Measurements from ENCODE around the gene GMNN.
A peak's percentile ranks its signal among the peaks of the same experiment; 100 is the strongest.
"Not testable (repeated sequence)": the region's sequence is repeated elsewhere in the genome, so short reads cannot be mapped to it uniquely, and the experiment has no call there.

GMNN gene

GRCh38 chr6:24761193-24761835 lies 13.4 kb upstream of the GMNN start:
- DNase-seq (ENCODE audit: low read depth in 4 of 4, low spot score in 1 of 4): no peak

GRCh38 chr6:24761851-24762250 lies 12.9 kb upstream of the GMNN start:
- DNase-seq (ENCODE audit: low read depth in 4 of 4, low spot score in 1 of 4): no peak

- DNase-seq (ENCODE audit: low read depth in 4 of 4, low spot score in 1 of 4): no peak
These were observed 11.2 kb upstream of the GMNN start for GRCh38 chr6:24763578-24763977.

DNA sequence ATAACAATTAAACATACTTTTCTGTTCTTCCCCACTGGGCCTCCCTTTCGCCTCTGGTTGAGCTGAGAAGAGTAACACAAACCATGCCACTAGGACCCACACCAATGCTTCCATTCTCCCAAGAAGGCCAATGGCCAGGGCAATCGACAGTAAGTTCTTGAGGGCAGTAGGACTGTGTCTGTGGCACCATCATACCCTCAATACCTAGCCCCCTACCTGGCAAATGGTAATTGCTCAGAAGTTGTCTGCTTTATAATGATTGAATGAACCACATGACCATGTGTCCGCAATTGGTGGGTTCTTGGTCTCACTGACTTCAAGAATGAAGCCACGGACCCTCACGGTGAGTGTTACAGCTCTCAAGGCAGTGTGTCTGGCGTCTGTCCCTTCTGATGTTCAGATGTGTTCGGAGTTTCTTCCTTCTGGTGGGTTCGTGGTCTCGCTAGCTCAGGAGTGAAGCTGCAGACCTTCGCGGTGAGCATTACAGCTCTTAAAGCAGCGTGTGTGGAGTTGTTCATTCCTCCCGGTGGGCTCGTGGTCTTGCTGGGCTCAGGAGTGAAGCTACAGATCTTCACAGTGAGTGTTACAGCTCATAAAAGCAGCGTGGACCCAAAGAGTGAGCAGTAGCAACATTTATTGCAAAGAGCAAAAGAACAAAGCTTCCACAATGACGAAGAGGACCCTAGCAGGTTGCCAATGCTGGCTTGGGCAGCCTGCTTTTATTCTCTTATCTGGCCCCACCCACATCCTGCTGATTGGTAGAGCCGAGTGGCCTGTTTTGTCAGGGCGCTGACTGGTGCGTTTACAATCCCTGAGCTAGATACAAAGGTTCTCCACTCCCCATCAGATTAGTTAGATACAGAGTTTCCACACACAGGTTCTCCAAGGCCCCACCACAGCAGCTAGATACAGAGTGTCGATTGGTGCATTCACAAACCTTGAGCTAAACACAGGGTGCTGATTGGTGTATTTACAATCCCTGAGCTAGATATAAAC lies 9.6 kb upstream of the GMNN start:
- DNase-seq (ENCODE audit: low read depth in 4 of 4, low spot score in 1 of 4): not testable (repeated sequence)

- DNase-seq (ENCODE audit: low read depth in 4 of 4, low spot score in 1 of 4): not testable (repeated sequence)
These were observed 8.8 kb upstream of the GMNN start for GRCh38 chr6:24765968-24766367.

DNA sequence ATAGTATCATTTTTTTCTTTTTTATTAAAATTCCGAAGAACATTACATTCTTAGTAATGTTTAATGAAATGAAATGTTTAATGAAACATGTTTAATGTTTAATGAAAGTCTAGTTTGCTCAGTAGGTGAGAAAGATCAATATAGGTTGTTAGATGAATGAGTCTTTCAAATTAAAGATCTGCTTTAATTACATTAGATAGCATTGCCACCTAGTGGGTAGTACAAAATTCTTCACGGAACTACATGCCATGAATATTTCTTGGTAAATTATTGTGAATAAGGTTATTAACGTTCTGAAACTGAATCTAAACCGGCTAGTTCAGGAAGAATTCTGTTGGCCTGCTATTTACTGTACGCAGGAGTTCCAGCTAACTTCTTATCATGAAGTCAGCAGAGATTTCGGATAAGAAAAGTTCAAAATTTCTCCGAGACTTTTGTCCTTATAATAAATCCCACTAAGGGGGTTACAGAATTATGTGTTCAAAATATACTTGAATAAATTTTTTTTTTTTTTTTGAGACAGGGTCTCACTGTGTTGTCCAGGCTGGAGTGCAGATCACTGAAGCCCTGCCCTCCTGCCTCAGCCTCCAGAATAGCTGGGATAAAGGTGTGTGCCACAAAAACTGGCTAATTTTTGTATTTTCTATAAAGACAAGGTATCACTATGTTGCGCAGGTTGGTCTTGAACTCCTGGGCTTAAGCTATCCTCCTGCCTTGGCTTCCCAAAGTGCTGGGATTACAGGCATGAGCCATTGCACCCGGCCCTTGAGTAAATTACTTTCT lies 7.9 kb upstream of the GMNN start:
- DNase-seq (ENCODE audit: low read depth in 4 of 4, low spot score in 1 of 4): no peak

- no peak for DNase-seq (ENCODE audit: low read depth in 4 of 4, low spot score in 1 of 4)
These were observed 6.4 kb upstream of the GMNN start for GRCh38 chr6:24768361-24768760.

DNA sequence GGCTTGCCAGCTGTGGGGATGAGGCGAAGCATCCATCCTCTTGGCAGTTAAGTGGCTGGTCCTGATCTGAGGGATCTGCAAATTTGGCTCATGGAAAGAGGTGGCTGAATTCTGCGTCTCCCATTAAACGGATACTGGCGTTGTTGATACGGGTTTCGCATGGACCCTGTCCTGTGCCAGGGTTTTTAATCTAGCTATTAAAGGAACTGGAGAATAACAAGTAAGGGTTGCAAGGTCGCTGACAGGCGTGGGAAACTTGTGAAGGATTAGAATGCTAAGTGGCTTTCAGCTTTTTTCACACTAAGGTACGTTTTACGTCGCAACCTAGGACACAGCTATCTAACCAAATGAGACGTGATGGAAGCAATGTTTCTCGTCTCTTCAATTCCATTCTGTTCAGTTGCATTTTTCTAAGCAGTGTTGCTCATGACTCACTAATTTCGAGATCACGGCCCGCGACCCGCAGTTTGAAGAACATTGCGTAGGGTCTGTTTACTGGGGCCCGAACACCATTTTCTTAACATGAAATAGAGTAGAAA lies 852 bp downstream of the GMNN start:
- peak in 1 of 4 experiments; percentile 17 for DNase-seq (ENCODE audit: low read depth in 4 of 4, low spot score in 1 of 4)

DNA sequence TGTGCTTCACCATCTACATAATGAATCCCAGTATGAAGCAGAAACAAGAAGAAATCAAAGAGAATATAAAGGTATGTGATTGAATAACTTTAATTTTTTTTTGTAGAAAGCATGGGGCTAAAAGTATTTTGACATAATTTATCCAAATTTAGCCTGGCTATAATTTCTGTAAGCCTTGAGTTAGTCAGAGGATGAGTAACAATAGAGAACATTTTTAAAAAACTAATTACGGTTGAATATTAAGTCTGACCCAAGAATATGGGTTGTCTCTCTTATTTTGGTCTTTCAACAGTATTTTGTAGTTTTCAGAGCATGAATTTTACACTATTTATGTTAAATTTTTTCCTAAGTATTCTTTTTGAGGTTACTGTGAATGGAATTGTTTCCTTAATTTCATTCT lies 2.5 kb downstream of the GMNN start:
- DNase-seq (ENCODE audit: low read depth in 4 of 4, low spot score in 1 of 4): no peak

DNA sequence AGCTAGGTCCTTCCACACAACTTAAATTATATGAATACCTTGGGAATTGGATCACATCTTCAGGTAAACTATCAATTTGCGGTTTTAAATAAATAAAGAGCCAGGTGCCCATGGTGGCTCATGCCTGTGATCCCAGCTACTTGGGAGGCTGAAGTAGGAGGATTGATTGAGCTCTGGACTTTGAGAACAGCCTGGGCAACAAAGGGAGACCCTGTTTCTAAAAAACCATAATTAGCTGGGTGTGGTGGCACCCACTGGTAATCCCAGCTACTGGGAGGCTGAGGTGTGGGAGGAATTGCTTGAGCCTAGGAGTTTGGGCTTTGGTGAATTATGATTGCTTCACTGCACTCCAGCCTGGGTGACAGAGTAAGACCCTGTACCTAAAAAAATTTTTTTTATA lies 3.4 kb downstream of the GMNN start:
- no peak for DNase-seq (ENCODE audit: low read depth in 4 of 4, low spot score in 1 of 4)

DNA sequence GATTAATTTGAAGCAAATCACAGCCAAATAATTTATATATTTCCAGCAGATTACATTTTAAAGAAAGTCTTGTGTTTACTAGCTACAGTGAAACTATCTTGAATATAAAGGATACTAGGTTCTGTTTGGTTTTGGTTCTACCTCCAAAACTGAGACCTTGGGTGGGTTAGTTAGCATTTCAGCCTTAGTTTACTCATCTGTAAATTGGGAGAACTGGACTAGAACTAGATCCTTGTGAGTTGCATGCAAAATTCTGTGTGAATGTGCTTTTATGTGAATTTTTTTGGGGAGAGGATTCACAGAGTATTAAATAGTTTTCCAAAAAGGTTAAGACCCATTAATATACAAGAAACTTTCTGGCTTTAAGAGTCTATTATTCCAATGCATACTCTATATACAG lies 4.1 kb downstream of the GMNN start:
- no peak for DNase-seq (ENCODE audit: low read depth in 4 of 4, low spot score in 1 of 4)

DNA sequence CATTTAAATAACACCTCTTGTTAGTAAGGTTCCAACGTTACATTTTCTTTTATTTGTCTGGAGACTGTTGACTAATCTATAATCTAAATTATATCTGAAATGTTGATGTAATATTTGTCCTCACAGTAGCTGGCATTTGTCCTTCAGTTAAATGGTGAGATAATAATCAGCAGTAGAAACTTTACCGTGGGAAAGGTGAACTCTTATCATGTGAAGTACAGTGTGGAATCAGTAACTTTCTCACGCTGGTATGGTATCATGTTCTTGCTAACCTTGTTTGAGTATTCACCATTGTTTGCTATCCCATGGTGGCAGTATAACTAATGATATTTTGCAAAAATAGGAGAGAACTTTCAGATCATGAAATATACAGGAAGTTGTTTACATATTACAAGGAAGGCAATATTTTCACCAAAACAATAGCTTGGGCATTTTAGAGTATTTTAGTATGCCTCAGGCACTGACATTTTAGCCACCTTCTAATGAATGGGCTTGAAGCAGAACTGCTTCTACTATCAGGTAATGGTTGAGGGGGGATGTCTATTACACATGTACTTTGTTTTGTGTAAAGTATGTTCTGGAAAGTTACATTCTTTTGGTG lies 4.8 kb downstream of the GMNN start:
- DNase-seq (ENCODE audit: low read depth in 4 of 4, low spot score in 1 of 4): no peak

DNA sequence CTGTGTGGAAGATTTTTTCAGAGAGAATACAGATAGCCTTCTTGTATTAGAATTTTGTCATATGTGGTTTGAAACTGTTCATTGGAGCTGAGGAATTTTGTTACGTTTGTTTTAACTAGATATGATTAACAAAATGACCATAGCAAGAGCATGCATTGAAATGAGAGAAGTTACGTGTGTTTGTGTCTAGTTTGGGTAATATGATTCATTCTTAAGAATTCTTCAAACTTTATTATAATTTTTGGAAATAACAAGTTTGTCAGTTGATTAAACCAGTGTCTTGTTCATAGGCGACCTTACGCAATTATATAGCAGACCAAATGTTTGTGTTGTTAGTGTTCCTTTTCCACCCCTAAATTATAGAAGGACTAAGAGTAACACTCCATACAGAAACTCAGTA lies 5.5 kb downstream of the GMNN start:
- no peak for DNase-seq (ENCODE audit: low read depth in 4 of 4, low spot score in 1 of 4)

DNA sequence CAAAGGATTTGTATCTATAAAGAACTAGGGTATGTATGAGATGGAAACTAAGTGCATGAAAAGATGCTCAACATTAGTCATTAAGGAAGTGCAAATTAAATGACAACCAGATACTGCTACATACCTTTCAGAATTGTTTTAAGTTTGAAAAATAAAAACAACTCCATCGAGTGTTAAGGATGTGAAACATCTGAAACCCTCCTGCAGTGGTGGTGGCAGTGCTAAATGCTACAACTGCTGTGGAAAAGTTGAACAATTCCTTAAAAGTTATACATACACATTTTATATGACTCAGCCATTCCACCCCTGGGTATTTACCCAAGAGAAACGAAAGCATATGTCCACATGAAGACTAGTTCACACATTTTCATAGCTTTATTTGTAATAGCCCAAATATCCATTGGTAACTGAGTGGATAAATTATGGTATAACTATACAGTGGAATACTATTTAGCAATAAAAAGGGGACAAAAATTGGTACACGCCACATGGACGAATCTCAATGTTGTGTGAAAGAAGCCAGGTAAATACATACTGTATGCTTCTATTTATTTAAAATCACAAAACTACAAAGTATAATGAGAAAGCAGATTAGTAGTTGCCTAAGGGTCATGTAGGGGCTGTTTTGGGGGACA lies 13.4 kb downstream of the GMNN start:
- peak in 1 of 4 experiments; percentile 5 for DNase-seq (ENCODE audit: low read depth in 4 of 4, low spot score in 1 of 4)

- DNase-seq (ENCODE audit: low read depth in 4 of 4, low spot score in 1 of 4): no peak
These were observed 20.4 kb downstream of the GMNN start for GRCh38 chr6:24795106-24795505.

GRCh38 chr6:24796616-24797290 lies 22.0 kb downstream of the GMNN start:
- peak in 1 of 4 experiments; percentile 7 for DNase-seq (ENCODE audit: low read depth in 4 of 4, low spot score in 1 of 4)

- no peak for DNase-seq (ENCODE audit: low read depth in 4 of 4, low spot score in 1 of 4)
These were observed 23.0 kb downstream of the GMNN start for GRCh38 chr6:24797596-24798216.

GRCh38 chr6:24798740-24799540 lies 24.2 kb downstream of the GMNN start, which contains the start of gene ARMH2:
TSS of gene ARMH2 (minus strand) at chr6:24798917. CDS start at chr6:24798857, 60 bp downstream.
- no peak for DNase-seq (ENCODE audit: low read depth in 4 of 4, low spot score in 1 of 4)
